ENCODE measurements around the gene R3HDM2.

The R3HDM2 gene

DNA sequence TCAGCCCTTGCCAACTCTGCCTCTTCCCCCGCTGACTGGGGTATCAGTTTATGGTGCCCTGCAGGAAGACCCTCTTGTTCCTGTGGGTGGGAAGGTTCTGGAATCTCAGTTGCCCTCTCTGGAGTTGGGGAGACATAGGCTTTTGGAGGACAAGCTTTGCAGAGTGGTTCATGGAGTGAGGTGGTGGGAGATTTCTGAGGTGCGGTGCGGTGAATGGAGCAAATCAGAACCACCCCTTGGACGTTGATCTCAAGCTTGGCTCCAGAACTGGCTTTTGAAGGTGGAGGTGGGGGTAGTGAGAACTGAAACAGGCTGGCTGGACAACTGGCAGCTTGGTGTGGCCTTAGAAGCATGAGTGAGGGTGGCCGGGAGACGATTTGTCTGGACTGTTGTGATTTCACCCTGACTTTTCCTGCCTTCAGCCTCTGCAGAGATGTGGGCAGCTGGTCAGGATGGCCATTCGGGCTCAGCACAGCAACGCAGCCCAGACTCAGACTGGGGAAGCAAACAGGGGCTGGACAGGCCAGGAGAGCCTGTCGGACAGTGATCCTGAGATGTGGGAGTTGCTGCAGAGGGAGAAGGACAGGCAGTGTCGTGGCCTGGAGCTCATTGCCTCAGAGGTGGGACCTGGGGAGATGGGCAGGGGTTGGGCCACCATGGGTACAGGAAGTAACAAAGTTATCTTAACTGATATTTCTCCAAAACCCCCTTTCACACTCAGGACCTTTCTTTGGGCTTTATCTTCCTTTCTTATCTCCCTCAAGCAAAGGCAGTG, 200.3 kb downstream of the R3HDM2 start:
- DNase-seq (ENCODE audit: low read depth in 2 of 2), result no peak

DNA sequence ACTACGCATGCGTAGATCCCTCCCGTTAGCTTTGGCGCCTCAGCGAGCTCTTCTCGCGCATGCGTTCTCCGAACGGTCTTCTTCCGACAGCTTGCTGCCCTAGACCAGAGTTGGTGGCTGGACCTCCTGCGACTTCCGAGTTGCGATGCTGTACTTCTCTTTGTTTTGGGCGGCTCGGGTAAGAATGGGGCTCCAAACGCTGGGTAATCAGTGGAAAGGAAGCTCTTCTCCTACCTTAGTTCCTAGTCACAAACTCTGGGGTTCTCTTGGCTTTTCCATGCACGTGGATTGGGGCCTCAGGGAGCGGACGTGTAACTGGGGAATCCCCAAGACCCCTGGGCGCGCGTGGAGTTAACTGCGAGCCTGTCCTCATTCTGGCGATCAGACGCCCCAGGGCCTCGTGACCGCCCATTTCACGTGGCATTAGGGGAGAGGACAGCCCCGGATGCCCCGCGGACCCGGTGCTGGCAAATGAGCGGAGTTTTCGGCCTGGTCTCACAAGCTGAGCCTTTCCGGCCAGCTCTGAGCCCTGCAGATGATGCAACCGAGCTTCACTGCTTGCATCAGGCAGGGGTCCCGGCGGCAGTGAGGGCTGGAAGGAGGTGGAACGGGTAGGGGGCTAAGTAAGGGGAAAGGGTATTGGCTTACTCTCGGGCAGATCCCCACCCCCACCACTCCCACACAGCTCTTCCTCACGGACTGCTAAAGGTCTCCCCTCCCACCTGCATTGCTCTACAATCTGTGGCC, 201.0 kb downstream of the R3HDM2 start, which contains the start of gene SHMT2:
TSS of gene SHMT2 (plus strand) at position 78 of the 747 bp plus-strand sequence. CDS start at position 146, 68 bp downstream.
- DNase-seq (ENCODE audit: low read depth in 2 of 2), result peak; percentile 82 to 83

DNA sequence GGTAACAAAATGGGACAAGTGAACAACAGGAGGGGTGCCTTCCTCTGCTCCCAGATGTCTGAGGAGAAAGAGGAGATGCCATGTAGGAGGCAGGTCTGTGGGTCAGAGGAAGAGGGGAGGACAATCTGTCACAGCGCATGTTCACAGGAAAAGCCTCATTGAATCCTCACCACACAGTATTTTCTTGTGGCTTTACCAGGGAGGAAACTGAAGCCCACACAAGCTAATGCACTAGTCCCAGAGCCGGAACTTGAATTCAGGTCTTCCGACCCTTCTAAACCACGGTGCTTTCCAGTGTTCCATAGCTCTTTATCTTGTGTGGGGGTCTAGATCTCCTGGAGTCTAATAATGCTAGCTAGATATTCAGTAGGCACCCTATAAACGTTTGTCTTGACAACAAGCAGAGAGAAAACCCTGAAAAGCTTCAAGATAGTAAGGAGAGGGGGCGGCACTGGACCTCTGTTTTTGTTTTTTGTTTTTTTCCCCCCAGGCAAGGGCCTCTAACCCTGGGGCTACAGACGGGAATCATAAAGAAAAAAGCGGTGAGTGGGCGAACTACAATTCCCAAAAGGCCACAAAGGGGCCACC, 201.7 kb downstream of the R3HDM2 start:
- no peak for DNase-seq (ENCODE audit: low read depth in 2 of 2)

DNA sequence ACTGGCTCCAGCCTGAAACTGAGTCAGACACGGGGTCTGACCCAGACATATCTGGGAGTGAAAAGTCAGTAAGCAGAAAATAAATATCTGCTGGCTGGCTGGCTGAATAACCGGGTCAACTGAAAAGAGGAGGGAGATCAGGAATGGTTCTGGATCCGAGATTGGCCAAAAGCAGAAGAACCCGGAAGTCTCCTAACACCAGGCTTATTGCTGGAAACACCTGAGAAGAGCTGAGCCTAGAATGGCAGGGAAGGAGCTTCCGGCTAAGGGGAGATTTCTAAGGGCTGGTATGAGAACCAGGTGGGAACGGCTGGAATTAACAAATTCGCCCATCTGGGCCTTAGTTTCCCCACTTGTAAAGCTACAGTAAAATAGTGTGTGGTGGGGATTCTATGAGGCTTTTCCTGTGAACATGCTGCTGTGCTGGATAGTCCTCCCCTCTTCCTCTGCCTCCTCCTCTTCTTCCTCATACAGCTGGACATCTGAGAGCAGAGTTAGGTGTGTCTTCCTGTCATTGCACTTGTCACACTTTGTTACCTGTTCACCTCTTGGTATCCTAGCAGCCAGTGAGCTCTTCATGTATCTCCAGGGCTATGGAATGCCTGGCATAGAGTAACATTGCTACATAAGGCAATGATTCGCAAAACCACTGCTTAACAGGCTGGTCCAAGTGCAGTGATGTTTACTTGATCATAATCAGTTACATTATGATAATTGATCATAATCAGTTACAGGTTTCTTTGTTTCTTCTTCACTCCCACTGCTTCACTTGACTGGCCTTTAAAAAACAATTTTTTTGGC, 203.3 kb downstream of the R3HDM2 start:
- no peak for DNase-seq (ENCODE audit: low read depth in 2 of 2)

DNA sequence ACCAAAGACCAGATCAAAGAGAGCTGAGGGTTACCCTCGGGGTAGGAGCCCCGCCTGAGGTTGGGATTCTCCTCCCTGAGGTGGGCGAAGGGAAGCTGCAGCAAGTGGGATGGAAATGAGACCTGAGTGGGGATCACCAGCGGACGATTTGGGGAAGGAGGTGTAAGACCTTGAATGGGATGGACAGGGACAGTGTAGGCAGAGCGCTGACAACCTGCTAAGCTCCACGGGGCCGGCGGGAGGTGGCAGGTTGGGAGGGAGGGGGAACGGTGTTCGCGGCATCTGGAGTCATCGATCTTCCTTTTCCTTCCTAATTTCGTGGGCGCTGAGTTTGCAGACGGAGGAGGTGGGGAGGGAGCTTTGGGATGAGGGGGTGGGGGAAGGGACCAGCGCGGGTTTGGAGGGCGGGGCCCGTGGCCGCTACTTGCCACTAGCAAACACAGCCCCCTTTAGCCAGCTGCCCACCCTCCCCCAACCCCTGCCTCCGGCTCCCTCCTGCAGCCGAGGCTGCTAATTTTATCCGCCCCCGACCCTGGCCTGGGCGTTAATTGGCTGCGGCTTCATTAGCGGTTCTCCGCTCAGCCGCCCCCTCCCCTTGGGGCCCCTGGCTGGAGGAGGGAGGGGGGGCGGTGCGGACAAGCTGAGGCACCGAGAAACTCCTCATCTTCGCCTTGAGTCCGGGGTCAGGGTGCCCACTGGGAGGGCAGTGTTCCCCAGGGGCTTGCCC, 204.1 kb downstream of the R3HDM2 start:
- DNase-seq (ENCODE audit: low read depth in 2 of 2), result no peak

DNA sequence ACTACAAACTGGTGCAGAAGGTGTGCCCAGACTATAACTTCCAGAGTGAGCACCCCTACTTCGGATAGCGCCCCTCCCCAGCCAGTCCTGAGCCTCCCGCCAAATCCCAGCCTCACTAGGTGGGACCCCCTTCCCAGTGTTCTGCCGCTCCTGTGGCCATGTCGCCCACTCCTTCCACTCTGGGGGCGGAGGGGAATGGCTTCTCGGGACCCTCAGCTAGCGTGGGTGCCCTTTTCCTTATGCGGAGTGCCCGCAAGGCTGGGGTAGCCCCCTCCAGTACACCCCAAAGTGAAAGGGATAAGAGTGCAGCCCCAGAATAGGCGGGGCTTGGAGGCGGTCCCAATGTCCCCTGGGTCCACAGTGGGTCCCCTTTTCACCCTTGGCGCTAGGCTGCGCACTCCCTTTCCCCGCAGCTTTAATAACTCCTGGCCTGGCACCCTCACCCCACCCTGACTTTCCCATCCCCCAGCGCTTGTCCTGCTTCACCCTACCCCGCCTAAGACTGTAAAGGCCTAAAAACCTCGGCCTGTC, 205.1 kb downstream of the R3HDM2 start:
- no peak for DNase-seq (ENCODE audit: low read depth in 2 of 2)

DNA sequence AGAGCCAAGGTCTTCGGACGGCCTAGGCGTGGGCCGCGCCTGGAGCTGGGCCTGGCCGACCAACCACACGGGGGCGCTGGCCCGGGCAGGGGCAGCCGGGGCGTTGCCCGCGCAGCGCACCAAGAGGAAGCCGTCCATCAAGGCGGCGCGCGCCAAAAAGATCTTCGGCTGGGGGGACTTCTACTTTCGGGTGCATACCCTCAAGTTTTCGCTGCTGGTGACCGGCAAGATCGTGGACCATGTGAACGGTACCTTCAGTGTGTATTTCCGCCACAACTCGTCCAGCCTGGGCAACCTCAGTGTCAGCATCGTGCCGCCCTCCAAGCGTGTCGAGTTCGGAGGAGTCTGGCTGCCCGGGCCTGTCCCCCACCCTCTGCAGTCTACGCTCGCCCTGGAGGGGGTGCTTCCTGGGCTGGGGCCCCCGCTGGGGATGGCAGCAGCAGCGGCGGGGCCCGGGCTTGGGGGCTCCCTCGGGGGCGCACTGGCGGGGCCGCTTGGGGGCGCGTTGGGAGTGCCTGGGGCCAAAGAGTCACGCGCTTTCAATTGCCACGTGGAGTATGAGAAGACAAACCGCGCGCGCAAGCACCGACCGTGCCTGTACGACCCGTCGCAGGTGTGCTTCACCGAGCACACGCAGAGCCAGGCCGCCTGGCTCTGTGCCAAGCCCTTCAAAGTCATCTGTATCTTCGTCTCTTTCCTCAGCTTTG, 205.7 kb downstream of the R3HDM2 start:
- DNase-seq (ENCODE audit: low read depth in 2 of 2), result no peak

DNA sequence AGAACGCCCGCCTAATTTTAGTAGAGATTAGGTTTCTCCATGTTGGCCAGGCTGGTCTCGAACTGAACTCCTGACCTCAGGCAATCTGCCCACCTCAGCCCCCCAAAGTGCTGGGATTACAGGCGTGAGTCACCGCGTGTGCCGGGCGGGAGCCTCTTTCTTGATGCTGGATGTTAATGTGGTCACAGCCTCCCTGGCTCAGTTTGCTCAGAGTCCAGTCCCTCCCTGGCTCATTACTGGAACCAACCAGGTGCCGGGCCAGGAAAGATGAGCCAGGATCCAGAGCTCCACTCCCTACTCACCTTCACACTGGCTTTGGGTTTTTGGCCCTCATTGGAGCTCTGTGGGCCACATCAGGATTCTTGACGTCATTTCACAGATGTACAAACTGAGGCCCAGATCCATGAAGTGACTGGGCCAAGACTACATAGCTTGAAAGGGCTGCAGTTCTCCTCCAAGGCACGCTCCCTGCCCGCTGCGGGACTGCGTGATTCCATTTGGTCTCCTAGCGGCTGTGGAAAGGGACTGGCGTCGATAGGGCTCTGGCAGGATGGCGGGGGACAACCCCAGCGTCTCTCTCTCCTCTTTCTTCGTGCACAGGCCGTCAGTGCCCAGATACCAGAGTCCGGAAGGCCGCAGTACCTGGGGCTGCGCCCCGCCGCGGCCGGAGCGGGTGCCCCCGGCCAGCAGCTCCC, 206.4 kb downstream of the R3HDM2 start:
- DNase-seq (ENCODE audit: low read depth in 2 of 2), result no peak

DNA sequence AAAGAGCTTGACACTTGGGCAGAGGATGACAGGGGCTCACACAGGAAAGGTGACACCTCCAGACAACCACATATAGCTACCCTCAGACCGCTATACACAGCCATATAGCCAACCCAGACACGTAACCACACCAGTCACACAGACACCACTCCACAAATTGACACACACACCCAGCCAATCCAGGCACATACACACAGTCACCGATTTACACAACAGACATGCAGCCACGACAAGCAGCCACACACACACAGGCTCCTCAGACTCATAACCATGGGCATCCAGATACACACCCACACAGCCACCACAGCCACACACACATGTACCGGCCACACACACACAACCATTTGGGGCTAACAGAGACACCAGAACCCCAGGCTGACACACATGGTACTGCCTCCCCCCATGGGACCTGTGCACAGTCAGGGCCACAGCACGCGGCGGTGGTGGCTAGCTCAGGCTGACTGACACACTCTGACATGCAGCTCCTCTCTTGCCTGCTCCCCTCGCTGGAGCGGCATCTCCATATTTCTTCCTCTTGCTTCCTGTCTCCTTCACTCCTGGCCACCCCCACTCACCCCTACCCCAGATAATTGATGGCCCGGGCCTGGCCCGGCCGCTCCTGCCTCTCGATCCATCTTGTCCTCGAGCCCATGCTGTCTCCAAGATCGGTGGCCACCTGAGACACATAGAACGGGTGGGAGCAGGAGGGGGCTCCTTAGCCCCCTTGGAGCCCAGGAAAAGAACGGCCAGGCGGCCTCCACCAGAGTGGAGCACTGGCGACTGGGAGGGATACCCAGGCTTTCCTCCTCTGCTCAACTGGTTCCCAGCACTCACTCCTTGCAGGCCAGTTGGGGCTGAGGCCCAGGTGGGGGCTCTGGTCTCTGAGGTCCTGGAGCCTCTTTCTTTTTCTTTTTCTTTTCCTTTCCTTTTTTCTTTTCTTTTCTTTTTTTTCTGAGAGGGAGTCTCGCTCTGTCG, 207.4 kb downstream of the R3HDM2 start:
- DNase-seq (ENCODE audit: low read depth in 2 of 2), result no peak

DNA sequence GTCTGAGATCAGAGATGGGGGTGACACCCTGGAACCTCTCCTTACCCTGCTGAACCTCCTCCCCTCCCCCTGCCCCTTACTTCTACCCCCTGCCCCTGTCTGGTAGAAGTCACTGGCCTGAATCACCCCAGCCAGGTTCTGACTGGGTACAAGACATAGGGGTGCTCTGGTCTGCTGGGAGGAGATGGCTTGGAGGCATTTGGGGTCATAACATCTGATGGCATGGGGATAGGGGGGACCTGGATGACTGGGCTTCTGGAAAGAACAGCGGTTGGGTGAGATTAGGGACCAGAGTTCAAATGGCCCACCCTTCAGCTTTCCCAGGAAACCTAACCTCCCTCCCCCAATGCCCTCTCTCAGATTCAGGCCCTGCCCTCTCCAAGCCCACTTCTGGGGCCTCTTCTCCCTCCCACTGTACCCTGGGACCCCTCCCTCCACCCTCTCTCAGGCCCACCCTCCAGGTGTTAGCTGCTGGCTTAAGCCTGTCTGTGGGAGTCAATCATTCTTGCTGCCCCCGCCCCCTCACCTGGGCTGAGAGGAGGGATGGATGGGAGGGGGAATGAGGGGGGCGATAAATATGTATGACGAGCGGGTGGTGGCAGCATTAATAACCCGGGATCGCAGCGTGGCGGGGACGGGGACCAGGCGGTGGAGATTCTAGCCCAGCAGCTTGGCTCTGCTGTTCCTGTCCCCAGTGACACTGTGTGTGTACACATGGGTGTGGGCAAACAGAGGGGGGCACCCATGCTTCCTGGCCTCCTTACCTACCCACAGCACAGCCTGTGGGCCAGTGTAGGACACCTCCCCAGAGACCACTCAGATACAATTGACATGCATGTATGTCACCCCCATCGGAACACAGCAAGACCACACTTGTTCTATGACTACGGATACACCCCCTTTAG, 208.3 kb downstream of the R3HDM2 start:
- DNase-seq (ENCODE audit: low read depth in 2 of 2), result no peak

DNA sequence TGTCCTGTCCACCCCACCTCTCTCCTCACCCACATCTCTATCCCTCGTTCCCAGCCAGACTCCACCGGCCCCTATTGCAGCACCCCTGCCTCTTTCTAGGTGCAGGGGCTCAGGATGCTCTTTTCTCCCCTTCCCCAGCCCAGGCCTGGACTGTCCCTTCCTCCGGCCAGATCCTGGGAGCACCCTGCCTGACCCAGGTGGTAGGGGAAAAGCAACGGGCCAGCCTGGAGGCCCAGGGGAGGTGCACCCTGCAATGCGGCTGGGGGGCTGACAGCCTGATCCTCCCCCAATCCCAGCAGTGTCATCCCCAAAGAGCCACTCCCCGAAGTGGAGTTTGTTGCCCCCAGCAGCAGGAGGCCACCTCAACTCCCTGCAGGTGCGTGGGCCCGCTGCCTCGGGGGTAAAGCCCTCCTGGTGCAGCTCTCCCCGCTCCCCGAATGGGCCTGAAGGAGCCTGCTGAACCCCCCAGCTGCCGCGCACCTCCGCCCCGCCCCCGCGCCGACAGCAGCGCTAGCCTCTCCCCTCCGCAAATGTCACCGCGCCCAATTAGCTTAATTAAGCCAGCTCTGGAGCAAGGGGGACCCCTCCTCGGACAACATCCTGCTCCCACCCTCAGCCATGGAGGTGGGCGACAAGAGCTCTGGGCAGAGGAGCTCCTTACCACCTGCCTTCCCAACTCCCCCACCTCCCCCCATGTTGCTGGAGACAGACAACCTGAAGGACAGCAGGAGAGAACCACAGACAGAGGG, 209.5 kb downstream of the R3HDM2 start:
- DNase-seq (ENCODE audit: low read depth in 2 of 2), result no peak

DNA sequence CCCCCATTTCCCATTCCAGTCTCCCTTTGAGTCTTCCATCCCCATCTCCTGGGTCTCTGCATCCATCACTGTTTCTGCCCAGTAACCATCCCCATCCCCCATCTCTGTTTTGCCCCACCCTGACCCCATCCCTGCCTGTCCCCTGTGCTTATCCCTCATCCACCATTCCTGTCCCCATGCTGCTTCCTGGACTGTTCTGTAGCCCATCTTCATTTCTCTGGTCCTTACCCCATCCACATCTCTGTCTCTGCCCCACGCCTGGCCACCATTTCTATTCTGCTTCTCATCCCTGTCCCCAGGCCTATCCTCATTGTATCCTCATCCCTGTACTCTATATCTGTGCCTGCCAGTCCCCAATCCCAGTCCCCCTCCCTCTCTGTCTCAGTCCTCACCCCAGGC, 210.1 kb downstream of the R3HDM2 start:
- no peak for DNase-seq (ENCODE audit: low read depth in 2 of 2)

DNA sequence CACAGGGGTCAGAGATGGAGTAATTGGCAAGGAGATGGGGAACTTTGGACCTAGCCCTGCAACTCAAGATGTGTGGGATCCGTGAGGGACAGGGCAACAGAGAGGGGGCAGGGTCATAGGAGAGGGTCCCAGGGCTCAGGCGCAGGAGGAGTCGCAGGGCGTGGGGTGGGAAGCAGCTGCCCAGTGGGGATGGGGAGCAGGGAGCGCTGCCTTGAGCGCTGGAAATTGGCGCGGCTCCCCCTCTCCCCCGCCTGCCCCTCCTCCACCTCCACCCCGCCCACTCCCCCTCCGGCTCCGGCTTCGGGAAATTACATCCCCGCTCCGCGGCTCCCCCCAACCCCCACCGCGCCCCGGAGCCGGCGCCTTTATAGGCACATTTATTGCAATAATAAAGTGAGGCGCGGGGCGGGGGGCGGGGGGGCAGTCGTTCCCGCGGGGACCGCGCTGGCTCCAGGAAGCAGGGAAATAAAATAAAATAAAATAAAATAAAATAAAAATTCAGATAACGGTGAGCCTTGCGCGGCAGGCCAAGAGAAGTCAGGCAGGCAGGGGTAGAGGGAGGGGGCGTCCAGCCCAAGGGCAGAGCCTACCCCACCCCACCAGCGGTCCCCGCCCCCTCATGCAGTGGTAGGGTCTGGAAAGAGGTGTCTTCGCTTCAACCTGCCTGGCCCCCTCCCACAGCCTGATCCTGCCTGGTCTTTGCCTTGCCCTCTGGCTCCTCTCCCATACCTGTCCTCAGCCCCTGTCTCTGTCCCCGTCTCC, 210.7 kb downstream of the R3HDM2 start:
- no peak for DNase-seq (ENCODE audit: low read depth in 2 of 2)

DNA sequence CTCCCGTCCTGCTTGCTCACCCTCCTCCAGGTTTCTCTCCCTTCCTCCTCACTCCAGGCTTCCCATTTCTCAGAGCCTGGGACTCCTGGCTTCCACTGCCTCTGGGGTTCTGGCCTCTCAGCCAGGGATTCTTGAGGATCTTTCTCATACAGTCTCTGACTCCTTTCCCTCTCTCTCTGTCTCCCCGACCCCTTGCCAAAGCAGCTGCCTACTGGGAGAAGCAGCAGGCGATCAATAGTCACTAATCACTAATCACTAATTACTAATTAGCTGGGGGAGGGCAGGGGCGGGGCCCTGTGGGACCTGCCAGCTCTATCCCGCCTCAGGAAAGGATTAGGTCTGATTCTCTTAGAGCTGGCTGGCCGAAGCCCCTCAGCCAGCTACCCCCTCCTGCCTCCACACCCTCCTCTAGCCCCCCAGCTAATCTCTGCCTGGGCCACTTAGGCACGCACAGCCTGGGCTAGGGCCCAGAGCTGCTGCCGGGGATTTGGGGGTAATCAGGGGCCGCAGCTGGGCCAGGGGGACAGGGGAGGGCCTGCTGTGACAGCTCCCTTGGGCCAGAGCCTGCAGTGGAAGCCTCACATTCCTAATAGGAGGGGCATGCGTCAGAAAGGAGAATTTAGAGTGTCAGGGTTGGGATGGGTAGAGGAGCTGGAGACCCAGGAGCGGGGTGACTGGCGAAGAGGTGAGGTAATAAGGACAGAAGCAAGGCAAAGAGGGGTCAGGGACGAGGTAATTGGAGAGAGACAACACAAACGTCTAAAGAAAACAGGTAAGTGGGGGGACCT, 211.4 kb downstream of the R3HDM2 start:
- no peak for DNase-seq (ENCODE audit: low read depth in 2 of 2)
